H9 (cell line): ENCODE data around the gene ALG9. TPM values are rescaled to one million over a fixed set of nuclear protein-coding genes. Genes with fewer than 3 reads are reported as not detected.

ENCODE experiments used
- DNase-seq: peaks from one replicate; pipeline ENCODE4 v3.0.0-alpha.2; 2017
- H2AFZ ChIP-seq: one replicate; pipeline ENCODE4 v1.6.1; 2013; ENCODE audit warnings: mild to moderate bottlenecking, low read length, control low read depth, moderate library complexity
- H2AK5ac ChIP-seq: 2 replicates; pipeline ENCODE4 v1.6.1; 2013; ENCODE audit warnings: low read length, control low read depth, mixed read lengths; ENCODE audit not compliant: insufficient read length
- H2BK120ac ChIP-seq: one replicate; pipeline ENCODE4 v1.6.1; 2013; ENCODE audit warnings: low read depth, mild to moderate bottlenecking, low read length, control low read depth, inconsistent platforms; ENCODE audit not compliant: poor library complexity, severe bottlenecking
- H2BK12ac ChIP-seq: 2 replicates; pipeline ENCODE4 v1.6.1; 2013; ENCODE audit warnings: low read length, control low read depth, mixed read lengths, low read depth; ENCODE audit not compliant: insufficient read length
- H2BK15ac ChIP-seq: 2 replicates; pipeline ENCODE4 v1.6.1; 2013; ENCODE audit warnings: low read depth, low read length, control low read depth
- H2BK20ac ChIP-seq: one replicate; pipeline ENCODE4 v1.6.1; 2013; ENCODE audit warnings: low read depth, mild to moderate bottlenecking, low read length, control low read depth, inconsistent platforms; ENCODE audit not compliant: poor library complexity, severe bottlenecking
- H2BK5ac ChIP-seq: 2 replicates; pipeline ENCODE4 v1.6.1; 2013; ENCODE audit warnings: low read length, control low read depth, mixed read lengths; ENCODE audit not compliant: insufficient read length
- H3K14ac ChIP-seq: 2 replicates; pipeline ENCODE4 v1.6.1; 2013; ENCODE audit warnings: low read length, control low read depth; ENCODE audit not compliant: insufficient read depth
- H3K18ac ChIP-seq: 2 replicates; pipeline ENCODE4 v1.6.1; 2013; ENCODE audit warnings: low read depth, mild to moderate bottlenecking, mixed read lengths, low read length, control low read depth; ENCODE audit not compliant: insufficient read length
- H3K23ac ChIP-seq: 2 replicates; pipeline ENCODE4 v1.6.1; 2013; ENCODE audit warnings: low read length, control low read depth, mixed read lengths, low read depth; ENCODE audit not compliant: insufficient read length
- H3K23me2 ChIP-seq: 2 replicates; pipeline ENCODE4 v1.6.1; 2013; ENCODE audit warnings: low read depth, mild to moderate bottlenecking, mixed read lengths, low read length, control low read depth; ENCODE audit not compliant: insufficient read length, poor library complexity, severe bottlenecking
- H3K27ac ChIP-seq: 2 replicates; pipeline ENCODE4 v1.5.1; 2013; ENCODE audit warnings: low read length, control low read depth, mixed read lengths, low read depth; ENCODE audit not compliant: insufficient read length
- H3K27me3 ChIP-seq: 2 replicates; pipeline ENCODE4 v1.6.1; 2013; ENCODE audit warnings: low read length, control low read depth, inconsistent platforms; ENCODE audit not compliant: insufficient read depth
- H3K4ac ChIP-seq: 2 replicates; pipeline ENCODE4 v1.6.1; 2013; ENCODE audit warnings: low read depth, mild to moderate bottlenecking, control low read depth, inconsistent platforms, low read length, moderate library complexity
- H3K4me1 ChIP-seq: 2 replicates; pipeline ENCODE4 v1.6.1; 2013; ENCODE audit warnings: low read length, control low read depth, inconsistent platforms; ENCODE audit not compliant: insufficient read depth
- H3K4me2 ChIP-seq: 2 replicates; pipeline ENCODE4 v1.6.1; 2013; ENCODE audit warnings: low read length, control low read depth, mixed read lengths; ENCODE audit not compliant: insufficient read length, insufficient read depth
- H3K56ac ChIP-seq: 2 replicates; pipeline ENCODE4 v1.6.1; 2013; ENCODE audit warnings: low read depth, mild to moderate bottlenecking, mixed read lengths, low read length, control low read depth; ENCODE audit not compliant: insufficient read length
- H3K79me1 ChIP-seq: 2 replicates; pipeline ENCODE4 v1.6.1; 2013; ENCODE audit warnings: low read depth, mild to moderate bottlenecking, moderate library complexity, low read length, control low read depth, inconsistent platforms; ENCODE audit not compliant: insufficient read depth, poor library complexity, severe bottlenecking
- H3K79me2 ChIP-seq: 2 replicates; pipeline ENCODE4 v1.6.1; 2013; ENCODE audit warnings: low read length, control low read depth, inconsistent platforms; ENCODE audit not compliant: insufficient read depth
- H3K9ac ChIP-seq: 2 replicates; pipeline ENCODE4 v1.6.1; 2013; ENCODE audit warnings: low read length, control low read depth, mixed read lengths; ENCODE audit not compliant: insufficient read length; ENCODE audit errors: extremely low read depth
- H3K9me3 ChIP-seq: one replicate; pipeline ENCODE4 v1.6.1; 2013; ENCODE audit warnings: low read depth, low read length, inconsistent platforms; ENCODE audit not compliant: control insufficient read depth
- H3T11ph ChIP-seq: one replicate; pipeline ENCODE4 v1.6.1; 2013; ENCODE audit warnings: mild to moderate bottlenecking, low read length, control low read depth, inconsistent platforms
- H4K20me1 ChIP-seq: one replicate; pipeline ENCODE4 v1.6.1; 2013; ENCODE audit not compliant: control insufficient read depth, insufficient read length, insufficient read depth
- H4K5ac ChIP-seq: 2 replicates; pipeline ENCODE4 v1.6.1; 2013; ENCODE audit warnings: low read depth, mild to moderate bottlenecking, mixed read lengths, low read length, control low read depth; ENCODE audit not compliant: insufficient read length
- H4K8ac ChIP-seq: replicated peaks from 2 replicates; pipeline ENCODE4 v1.6.1; 2013; ENCODE audit warnings: low read length, control low read depth, mixed read lengths, low read depth; ENCODE audit not compliant: insufficient read length
- H4K91ac ChIP-seq: 2 replicates; pipeline ENCODE4 v1.6.1; 2013; ENCODE audit warnings: low read depth, mild to moderate bottlenecking, moderate library complexity, mixed read lengths, low read length, control low read depth; ENCODE audit not compliant: insufficient read length
- H3K27ac Mint-ChIP-seq, 3 experiments: 2 replicates in 2 of 3; 3 replicates in 1 of 3; pipeline ENCODE4 v1.8.0; 2020 to 2021; ENCODE audit warnings: mixed read lengths in 3 of 3, mild to moderate bottlenecking in 1 of 3, moderate library complexity in 1 of 3
- H3K27me3 Mint-ChIP-seq: 2 replicates; pipeline ENCODE4 v1.8.0; 2021; ENCODE audit warnings: low read depth, mild to moderate bottlenecking, moderate library complexity, mixed read lengths
- H3K36me3 Mint-ChIP-seq, 3 experiments: 2 replicates in 2 of 3; 3 replicates in 1 of 3; pipeline ENCODE4 v1.8.0; 2020 to 2021; ENCODE audit warnings: low read depth in 3 of 3, mixed read lengths in 3 of 3; ENCODE audit not compliant: insufficient read depth in 1 of 3
- H3K4me1 Mint-ChIP-seq, 2 experiments: 2 replicates each; pipeline ENCODE4 v1.8.0; 2020; ENCODE audit warnings: mixed read lengths in 2 of 2
- H3K4me3 Mint-ChIP-seq, 2 experiments: 2 replicates in 1 of 2; 3 replicates in 1 of 2; pipeline ENCODE4 v1.8.0; 2020 to 2021; ENCODE audit warnings: mild to moderate bottlenecking in 2 of 2, mixed read lengths in 2 of 2, moderate library complexity in 1 of 2
- H3K9me3 Mint-ChIP-seq, 2 experiments: 2 replicates in 1 of 2; 3 replicates in 1 of 2; pipeline ENCODE4 v1.8.0; 2020; ENCODE audit warnings: mild to moderate bottlenecking in 2 of 2, mixed read lengths in 2 of 2, moderate library complexity in 1 of 2
- CTCF ChIP-seq: fragments of 200-600 bp; sonication (generic); conservative IDR thresholded peaks from 3 replicates; pipeline ENCODE4 v1.8.0; 2021; ENCODE audit warnings: antibody characterized with exemption, mild to moderate bottlenecking
- WGBS: extraction: QIAGEN DNeasy Blood & Tissue Kit; methylation state at CpG from one replicate; pipeline ENCODE4 v1.1.7; 2013; ENCODE audit warnings: missing lambda C conversion rate, low lambda C conversion rate, mixed read lengths; ENCODE audit not compliant: insufficient read length; ENCODE audit errors: extremely low coverage; 5-methylcytosine and 5-hydroxymethylcytosine counted together
- total RNA-seq: library from RNA; stranded (reverse); gene quantifications from 2 replicates; pipeline ENCODE4 v1.2.1, GENCODE V29; 2021

Gene ALG9
- total RNA-seq, 1 experiment from 2014 or later = 26.0 TPM

- TF ChIP-seq CTCF = no peak
- Mint-ChIP-seq H3K36me3 (peaks cover 49 to 88% (median 80%) of the 10 kb centered on the region in 3 experiments), H3K27me3 (no peaks in the 10 kb centered on the region)
Measured at GRCh38 chr11:111756097-111756496, 115.3 kb downstream of the ALG9 start.

More at GRCh38 chr11:111756097-111756496, 115.3 kb downstream of the ALG9 start:
- no peaks in the 10 kb centered on the region for H3K4me1 Mint-ChIP-seq
- Histone ChIP-seq H3K56ac (no peak overlapping the region), H3K79me2 (no peaks in the 10 kb centered on the region), H2AFZ (no peak overlapping the region), H3K79me1 (no peaks in the 10 kb centered on the region), H4K5ac (no peak overlapping the region), H2AK5ac (no peak overlapping the region), H3T11ph (no peak overlapping the region), H2BK120ac (no peak overlapping the region), H3K18ac (no peak overlapping the region), H2BK20ac (no peak overlapping the region), H4K20me1 (no peaks in the 10 kb centered on the region), H3K4ac (no peak overlapping the region), H3K4me2 (no peak overlapping the region), H3K23ac (no peak overlapping the region), H4K8ac (no peak overlapping the region), H3K4me1 (no peaks in the 10 kb centered on the region), H3K27ac (no peak overlapping the region), H2BK5ac (no peak overlapping the region), H3K9ac (no peak overlapping the region), H4K91ac (no peak overlapping the region), H3K27me3 (no peaks in the 10 kb centered on the region), H3K14ac (no peak overlapping the region), H2BK12ac (no peak overlapping the region), H2BK15ac (no peak overlapping the region), H3K23me2 (no peaks in the 10 kb centered on the region), H3K9me3 (no peaks in the 10 kb centered on the region)
- no peaks in the 10 kb centered on the region for H3K9me3 Mint-ChIP-seq
- H3K27ac Mint-ChIP-seq = no peak overlapping the region; a peak in 1 of 7 replicates
- DNase-seq = no peak
- no CpG with 5 or more reads among the region's 6 CpGs for WGBS
- H3K4me3 Mint-ChIP-seq = no peak overlapping the region
